Activated naive CD8-positive, alpha-beta T cell treated with anti-CD3 and anti-CD28 coated beads, Interleukin-2, amount 10 ng/mL, durations not matched to agents 7 days and 5 days (primary cell): Measurements from ENCODE around the gene GYPE. TPM values are rescaled to one million over a fixed set of nuclear protein-coding genes. Genes with fewer than 3 reads are reported as not detected.
"Not testable (repeated sequence)": the region's sequence is repeated elsewhere in the genome, so short reads cannot be mapped to it uniquely, and the experiment has no call there.

ENCODE experiments used
- ATAC-seq: fragments of 150-1000 bp; cut with Tn5 transposase; one replicate; pipeline ENCODE4 v1.10.0; 2021; ENCODE audit warnings: low read depth, moderate library complexity
- POLR2A ChIA-PET: fragments of 350-600 bp; sonication (Branson Sonifier 250); formaldehyde crosslinking; loops from one replicate; lab custom pipeline; 2021; ENCODE audit warnings: antibody characterized with exemption; lab: Charles Lee
- DNase-seq: peaks from one replicate; pipeline ENCODE4 v3.0.0; 2021
- H3K27ac Mint-ChIP-seq: one replicate; pipeline ENCODE4 v1.8.0; 2022; ENCODE audit warnings: mild to moderate bottlenecking, mixed read lengths
- H3K27me3 Mint-ChIP-seq: one replicate; pipeline ENCODE4 v1.8.0; 2022; ENCODE audit warnings: mild to moderate bottlenecking, moderate library complexity, mixed read lengths
- H3K36me3 Mint-ChIP-seq: one replicate; pipeline ENCODE4 v1.8.0; 2021; ENCODE audit warnings: mild to moderate bottlenecking, mixed read lengths
- H3K4me1 Mint-ChIP-seq: one replicate; pipeline ENCODE4 v1.8.0; 2021; ENCODE audit warnings: mixed read lengths
- H3K4me3 Mint-ChIP-seq: one replicate; pipeline ENCODE4 v1.8.0; 2022; ENCODE audit warnings: mild to moderate bottlenecking, moderate library complexity, mixed read lengths
- H3K9me3 Mint-ChIP-seq: one replicate; pipeline ENCODE4 v1.8.0; 2021; ENCODE audit warnings: mixed read lengths
- total RNA-seq, 2 experiments: library from RNA; stranded (reverse); gene quantifications; one replicate each; pipeline ENCODE4 v1.2.3, GENCODE V29; 2021

GYPE gene
- total RNA-seq, 2 experiments from 2014 or later = 3.0 to 3.5 TPM

DNA sequence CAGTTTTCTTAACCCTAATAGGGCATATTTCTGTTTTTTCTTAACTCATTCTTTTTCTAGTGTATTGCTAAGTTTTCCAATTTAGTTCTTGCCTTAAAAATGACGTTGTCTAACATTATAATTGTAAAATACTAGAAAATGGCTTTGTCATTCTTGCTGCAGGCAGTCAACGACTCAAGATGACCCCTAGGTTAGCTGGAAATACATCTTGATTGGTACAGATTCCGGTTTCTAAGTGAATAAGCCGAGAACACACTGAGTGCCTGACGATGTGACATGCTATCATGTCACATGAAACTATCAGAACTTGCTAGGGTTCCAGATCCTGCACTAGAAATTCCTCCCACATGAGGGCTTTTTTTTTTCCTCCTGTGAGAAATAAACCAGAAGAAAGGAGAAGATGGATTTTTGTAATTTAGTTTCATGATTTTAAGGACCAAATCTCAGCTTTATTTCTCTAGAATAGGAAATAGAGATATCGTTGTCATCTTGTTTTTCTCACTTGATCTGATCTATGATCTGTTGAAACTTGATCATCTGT, 49.3 kb downstream of the GYPE start:
- DNase-seq, H3K9me3 Mint-ChIP-seq, ATAC-seq, H3K27ac Mint-ChIP-seq, H3K4me1 Mint-ChIP-seq, H3K4me3 Mint-ChIP-seq, POLR2A ChIA-PET, H3K27me3 Mint-ChIP-seq, H3K36me3 Mint-ChIP-seq: not testable (repeated sequence)

DNA sequence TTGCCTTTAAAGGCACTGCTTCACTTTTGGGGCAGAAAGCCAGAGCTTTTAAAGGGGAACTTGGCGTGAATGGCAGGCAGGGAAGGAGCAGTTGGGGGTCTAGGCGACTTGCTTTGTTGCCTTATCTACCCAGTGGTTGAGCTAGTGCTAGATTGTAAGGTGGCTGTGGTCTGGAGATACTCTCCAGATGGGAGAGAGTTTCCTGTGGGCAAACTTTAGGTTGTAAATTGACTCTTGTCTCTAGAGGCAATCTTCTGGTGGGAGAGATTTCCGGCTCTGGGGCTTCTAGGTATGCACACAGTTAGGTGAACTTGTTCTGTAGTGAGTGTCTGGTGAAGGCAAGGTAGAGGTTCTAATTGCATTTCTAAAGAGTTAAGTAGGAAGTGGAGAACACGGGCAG, 50.7 kb downstream of the GYPE start:
- H3K27me3 Mint-ChIP-seq, H3K27ac Mint-ChIP-seq, H3K4me1 Mint-ChIP-seq, POLR2A ChIA-PET, DNase-seq, H3K9me3 Mint-ChIP-seq, H3K36me3 Mint-ChIP-seq: not testable (repeated sequence)
- ATAC-seq = peak; percentile 87
- peak overlapping the region; percentile 18 for H3K4me3 Mint-ChIP-seq

DNA sequence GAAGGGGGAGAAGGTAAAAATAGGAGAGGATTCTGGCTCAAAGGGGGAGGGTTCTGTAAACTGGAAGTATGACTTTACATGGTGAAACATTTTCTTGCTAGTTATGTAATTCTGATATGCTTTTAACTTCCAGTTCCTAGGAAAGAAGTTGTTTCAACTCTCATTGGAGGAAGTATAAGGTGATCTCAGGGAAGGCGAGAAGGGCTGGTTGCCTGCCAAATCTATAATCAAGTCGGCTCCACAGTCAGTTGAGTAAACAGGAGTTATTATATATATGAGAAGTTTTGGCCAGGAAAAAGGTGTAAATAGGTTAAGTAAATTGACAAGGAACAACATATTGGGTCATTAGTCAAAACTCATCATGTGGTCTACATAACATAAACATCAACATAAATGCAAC, 56.1 kb downstream of the GYPE start:
- H3K9me3 Mint-ChIP-seq, H3K36me3 Mint-ChIP-seq, DNase-seq, POLR2A ChIA-PET, H3K27me3 Mint-ChIP-seq, ATAC-seq, H3K4me1 Mint-ChIP-seq, H3K27ac Mint-ChIP-seq, H3K4me3 Mint-ChIP-seq: not testable (repeated sequence)

DNA sequence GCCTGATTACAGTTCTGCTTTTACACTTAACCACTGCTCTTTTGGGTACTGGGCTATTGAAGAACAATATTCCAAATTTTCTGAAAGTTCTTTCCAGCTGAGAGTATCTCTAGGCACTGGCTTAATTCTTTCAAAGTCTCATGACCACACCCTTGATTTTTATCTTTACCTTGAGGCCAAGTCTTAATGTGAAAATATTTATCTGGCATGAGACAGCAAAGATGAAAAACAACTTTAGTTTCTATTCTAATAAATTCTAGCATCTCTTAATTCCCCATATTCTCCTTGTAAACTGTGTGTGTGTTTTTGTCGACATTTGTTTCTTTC, 61.9 kb downstream of the GYPE start:
- ATAC-seq, H3K27ac Mint-ChIP-seq, H3K9me3 Mint-ChIP-seq, H3K27me3 Mint-ChIP-seq, H3K36me3 Mint-ChIP-seq, DNase-seq, H3K4me1 Mint-ChIP-seq, H3K4me3 Mint-ChIP-seq, POLR2A ChIA-PET: not testable (repeated sequence)

DNA sequence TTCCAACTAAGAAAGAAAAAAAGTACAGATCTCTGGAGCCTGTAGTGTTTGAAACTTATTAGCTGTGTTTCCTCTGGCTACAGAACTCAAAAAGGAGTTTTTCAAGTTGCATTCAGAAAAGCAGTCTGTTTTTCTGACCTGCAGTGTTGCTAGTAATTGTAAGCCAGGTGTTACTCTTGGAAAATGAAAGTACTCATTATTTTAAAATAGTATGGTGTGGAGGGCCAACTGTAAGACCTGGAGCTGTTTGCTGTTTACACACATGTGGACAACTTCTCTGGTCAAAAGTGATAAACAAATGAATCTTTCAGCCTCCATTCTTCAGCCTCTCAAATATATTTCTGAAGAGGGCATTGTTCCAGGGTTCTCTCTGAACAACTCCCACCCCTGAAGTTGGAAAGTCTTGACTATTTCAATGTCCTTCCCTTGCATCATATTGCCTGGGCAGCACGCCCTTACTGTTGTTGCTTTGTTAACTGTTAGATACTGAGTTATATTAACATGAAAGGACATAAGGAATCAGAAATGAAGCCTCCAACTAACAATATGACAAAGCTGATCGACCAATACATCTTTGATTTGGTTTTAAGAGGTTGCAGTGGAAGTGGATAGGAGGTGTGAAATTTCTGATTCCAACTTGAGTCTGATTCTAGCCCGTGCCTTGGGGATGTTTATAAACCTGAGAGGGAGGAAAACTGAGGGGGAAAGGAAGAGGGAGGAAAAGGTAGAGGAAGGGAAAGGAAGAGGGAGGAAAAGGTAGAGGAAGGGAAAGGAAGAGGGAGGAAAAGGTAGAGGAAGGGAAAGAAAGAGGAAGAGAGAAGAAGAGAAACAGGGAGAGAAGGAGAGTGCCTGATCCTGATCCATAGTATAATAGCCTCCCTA, 62.5 kb downstream of the GYPE start:
- POLR2A ChIA-PET, H3K27ac Mint-ChIP-seq: not testable (repeated sequence)

DNA sequence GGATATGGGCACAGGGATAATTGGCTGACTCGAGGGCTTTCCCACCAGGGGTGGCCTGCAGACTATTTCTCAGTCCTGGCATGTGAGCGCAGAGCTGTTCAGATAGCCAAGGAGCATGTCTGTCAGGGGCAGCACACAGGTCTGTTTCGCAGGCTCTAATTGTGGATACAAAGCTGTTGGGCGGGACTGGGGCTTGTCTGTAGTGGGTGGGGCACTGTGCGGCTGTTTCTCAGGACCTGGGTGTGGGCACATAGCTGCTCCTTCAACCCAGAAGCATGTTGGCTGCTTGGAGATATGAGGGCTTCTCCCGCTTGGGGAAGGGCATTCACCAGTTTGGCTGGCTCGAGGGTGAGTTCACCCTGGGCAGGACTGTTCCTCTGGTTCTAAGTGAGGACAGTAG, 65.9 kb downstream of the GYPE start:
- H3K4me1 Mint-ChIP-seq, H3K36me3 Mint-ChIP-seq, H3K9me3 Mint-ChIP-seq, DNase-seq, H3K27me3 Mint-ChIP-seq, POLR2A ChIA-PET, H3K4me3 Mint-ChIP-seq, H3K27ac Mint-ChIP-seq, ATAC-seq: not testable (repeated sequence)

More for the DNA sequence above, 62.5 kb downstream of the GYPE start:
- H3K36me3 Mint-ChIP-seq, H3K4me3 Mint-ChIP-seq, H3K4me1 Mint-ChIP-seq, H3K9me3 Mint-ChIP-seq, DNase-seq, H3K27me3 Mint-ChIP-seq, ATAC-seq: not testable (repeated sequence)

DNA sequence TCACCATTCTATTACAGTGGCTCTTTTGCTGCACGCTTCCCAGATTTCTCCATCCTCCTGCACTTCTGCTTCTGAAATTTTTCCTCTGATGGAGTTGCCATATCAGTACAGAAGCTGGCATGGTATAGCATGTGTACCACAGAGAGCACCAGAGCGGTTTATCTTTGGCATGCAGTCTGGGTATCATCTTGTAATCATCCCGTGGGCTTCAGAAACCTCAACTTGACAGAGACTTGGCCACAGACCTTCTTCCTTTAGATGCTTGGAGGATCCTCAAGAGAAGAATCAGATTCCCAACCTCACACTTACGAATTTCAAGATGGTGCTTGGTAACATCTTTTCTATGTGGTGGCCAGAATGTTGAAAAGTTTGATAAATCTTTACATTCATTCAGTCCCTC, 71.2 kb downstream of the GYPE start:
- ATAC-seq, POLR2A ChIA-PET, H3K4me1 Mint-ChIP-seq: not testable (repeated sequence)

DNA sequence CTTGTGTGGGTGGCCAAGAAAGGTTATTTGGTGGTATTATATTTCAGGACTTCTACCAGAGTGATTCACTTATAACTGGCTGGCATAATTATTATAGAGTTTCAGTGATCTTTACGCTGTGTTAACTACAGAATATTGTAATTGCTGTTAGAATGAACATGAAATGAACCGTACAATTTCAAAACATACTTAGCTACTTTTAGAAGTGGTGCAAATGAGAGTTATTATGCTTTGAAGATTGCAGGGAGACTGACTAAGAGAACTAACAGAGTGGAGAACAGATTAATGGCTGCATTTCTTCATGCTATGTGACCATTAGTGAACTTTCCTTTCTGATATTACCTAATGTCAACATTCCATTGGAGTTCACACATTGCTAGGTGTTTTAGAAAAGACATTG, 71.7 kb downstream of the GYPE start:
- H3K27me3 Mint-ChIP-seq, POLR2A ChIA-PET, H3K4me3 Mint-ChIP-seq, DNase-seq, H3K36me3 Mint-ChIP-seq, H3K27ac Mint-ChIP-seq, ATAC-seq, H3K4me1 Mint-ChIP-seq: not testable (repeated sequence)
- peaks cover 14% of the 10 kb centered on the region for H3K9me3 Mint-ChIP-seq

More for the DNA sequence above, 71.2 kb downstream of the GYPE start:
- not testable (repeated sequence) for H3K27ac Mint-ChIP-seq, DNase-seq, H3K27me3 Mint-ChIP-seq, H3K36me3 Mint-ChIP-seq, H3K4me3 Mint-ChIP-seq
- H3K9me3 Mint-ChIP-seq = peaks cover 14% of the 10 kb centered on the region

DNA sequence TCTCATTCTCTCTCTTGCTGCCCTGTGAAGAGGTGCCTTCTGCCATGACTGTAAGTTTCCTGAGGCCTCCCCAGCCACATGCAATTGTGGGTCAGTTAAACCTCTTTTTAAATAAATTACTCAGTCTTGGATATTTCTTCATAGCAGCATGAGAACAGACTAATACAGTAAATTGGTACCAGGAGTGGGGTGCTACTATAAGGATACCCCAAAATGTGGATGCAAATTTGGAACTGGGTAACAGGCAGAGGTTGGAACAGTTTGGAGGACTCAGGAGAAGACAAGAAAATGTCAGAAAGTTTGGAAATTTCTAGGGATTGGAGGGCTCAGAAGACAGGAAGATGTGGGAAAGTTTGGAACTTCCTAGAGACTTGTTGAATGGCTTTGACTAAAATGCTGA, 74.8 kb downstream of the GYPE start:
- DNase-seq, H3K4me1 Mint-ChIP-seq, ATAC-seq, H3K27me3 Mint-ChIP-seq, H3K27ac Mint-ChIP-seq, POLR2A ChIA-PET, H3K36me3 Mint-ChIP-seq, H3K4me3 Mint-ChIP-seq: not testable (repeated sequence)
- H3K9me3 Mint-ChIP-seq = peaks cover 11% of the 10 kb centered on the region

DNA sequence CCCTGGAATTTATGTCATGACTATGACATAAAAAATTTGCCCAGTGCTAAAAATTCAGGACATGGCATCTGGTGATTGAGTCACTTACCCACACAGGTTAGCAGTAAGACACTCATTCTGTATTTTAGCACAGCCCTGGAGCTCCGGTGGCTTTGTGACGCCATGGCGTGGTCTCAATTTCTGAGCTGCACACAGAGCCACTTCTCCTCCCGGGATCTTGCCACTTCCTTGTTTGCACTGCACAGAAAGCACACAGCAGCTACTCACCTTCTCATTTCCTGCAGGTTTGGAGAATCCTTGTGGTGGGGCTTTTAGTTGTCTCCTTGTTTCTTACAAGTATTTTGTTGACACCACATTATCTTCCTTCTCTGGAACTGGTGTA, 76.1 kb downstream of the GYPE start:
- DNase-seq, H3K36me3 Mint-ChIP-seq, H3K27me3 Mint-ChIP-seq, H3K4me1 Mint-ChIP-seq, H3K27ac Mint-ChIP-seq, POLR2A ChIA-PET, ATAC-seq, H3K4me3 Mint-ChIP-seq: not testable (repeated sequence)
- peaks cover 11% of the 10 kb centered on the region for H3K9me3 Mint-ChIP-seq

Other genes with a start within 250 kb of the GYPE start
- gene FREM3, start 204.9 kb downstream of the GYPE start, total RNA-seq = not detected
- 1 to 10 TPM in 1 of 2 experiments, not detected in 1; 1.3 TPM for gene GYPB, start 113.8 kb upstream of the GYPE start, total RNA-seq
- gene GYPA, start 235.2 kb upstream of the GYPE start, total RNA-seq = not detected